ENCODE measurements around the gene ZBTB43.

Gene ZBTB43

GRCh38 chr9:126832440-126832839, 27.6 kb downstream of the ZBTB43 start:
- no peak for DNase-seq

GRCh38 chr9:126833020-126833419, 28.2 kb downstream of the ZBTB43 start:
- DNase-seq: no peak

- no peak for DNase-seq
Measured at GRCh38 chr9:126833710-126834345, 29.0 kb downstream of the ZBTB43 start.

- no peak for DNase-seq
Measured at GRCh38 chr9:126834672-126835071, 29.8 kb downstream of the ZBTB43 start.

- DNase-seq: no peak
Measured at GRCh38 chr9:126836216-126836615, 31.4 kb downstream of the ZBTB43 start.

- DNase-seq: no peak
Measured at GRCh38 chr9:126838055-126838811, 33.4 kb downstream of the ZBTB43 start.

- DNase-seq: no peak
Measured at GRCh38 chr9:126838895-126839294, 34.1 kb downstream of the ZBTB43 start.

GRCh38 chr9:126839301-126839700, 34.5 kb downstream of the ZBTB43 start:
- no peak for DNase-seq

- DNase-seq: no peak
Measured at GRCh38 chr9:126842220-126842842, 37.5 kb downstream of the ZBTB43 start.

GRCh38 chr9:126842977-126843799, 38.3 kb downstream of the ZBTB43 start:
- DNase-seq: no peak

GRCh38 chr9:126844085-126844484, 39.2 kb downstream of the ZBTB43 start:
- DNase-seq: no peak

- no peak for DNase-seq
Measured at GRCh38 chr9:126847051-126847450, 42.2 kb downstream of the ZBTB43 start.

GRCh38 chr9:126849591-126850225, 44.9 kb downstream of the ZBTB43 start:
- DNase-seq: no peak

- no peak for DNase-seq
Measured at GRCh38 chr9:126851286-126851880, 46.5 kb downstream of the ZBTB43 start.

GRCh38 chr9:126852086-126852688, 47.3 kb downstream of the ZBTB43 start:
- DNase-seq: no peak

- DNase-seq: no peak
Measured at GRCh38 chr9:126853667-126854066, 48.8 kb downstream of the ZBTB43 start.

- DNase-seq: no peak
Measured at GRCh38 chr9:126854734-126855133, 49.9 kb downstream of the ZBTB43 start.

- no peak for DNase-seq
Measured at GRCh38 chr9:126856326-126856877, 51.6 kb downstream of the ZBTB43 start.

- no peak for DNase-seq
Measured at GRCh38 chr9:126857261-126857960, 52.6 kb downstream of the ZBTB43 start.

GRCh38 chr9:126859111-126859510, 54.3 kb downstream of the ZBTB43 start:
- no peak for DNase-seq

Measured in activated CD8-positive, alpha-beta memory T cell treated with anti-CD3 and anti-CD28 coated beads for 24 hours (primary cell).